Testis (tissue), 3 donors: ENCODE data around the gene CACNG8. TPM values are rescaled to one million over a fixed set of nuclear protein-coding genes. Genes with fewer than 3 reads are reported as not detected.

Experiments used
- DNase-seq: peaks from one replicate; pipeline ENCODE4 v3.0.0-alpha.2; 2019
- H3K27ac ChIP-seq, 2 donors: fragments of 200-600 bp; sonication (generic); one replicate each; pipeline ENCODE4 v1.5.1; 2019
- H3K27me3 ChIP-seq: fragments of 200-600 bp; sonication (generic); one replicate; pipeline ENCODE4 v1.5.1; 2019
- H3K36me3 ChIP-seq: fragments of 200-600 bp; sonication (generic); one replicate; pipeline ENCODE4 v1.5.1; 2017; ENCODE audit warnings: low read depth; ENCODE audit errors: missing control alignments
- H3K4me1 ChIP-seq: fragments of 200-600 bp; sonication (generic); one replicate; pipeline ENCODE4 v1.5.1; 2019
- H3K4me3 ChIP-seq, 2 donors: fragments of 200-600 bp; sonication (generic); one replicate each; pipeline ENCODE4 v1.5.1; 2017 to 2019
- H3K9me3 ChIP-seq: fragments of 200-600 bp; sonication (generic); one replicate; pipeline ENCODE4 v1.5.1; 2017
- CTCF ChIP-seq, 3 experiments: fragments of 450-650 bp in 2 of 3; fragments of 200-600 bp in 1 of 3; sonication (generic) in 1 of 3; IDR thresholded peaks; one replicate each; pipeline ENCODE4 v1.5.1; 2016 to 2019; ENCODE audit warnings: antibody characterized with exemption in 3 of 3, mild to moderate bottlenecking in 2 of 3, moderate library complexity in 1 of 3
- POLR2A ChIP-seq: fragments of 450-650 bp; IDR thresholded peaks from one replicate; pipeline ENCODE4 v1.6.1; 2017; ENCODE audit warnings: antibody characterized with exemption, mild to moderate bottlenecking, moderate library complexity
- WGBS, 2 donors: methylation state at CpG; one replicate each; pipeline ENCODE4 v1.1.5; 2018; 5-methylcytosine and 5-hydroxymethylcytosine counted together
- intact Hi-C: fragments of 100-400 bp; cut with DNase I; formaldehyde crosslinking; loops from one replicate; pipeline ENCODE4 v1.15.1; 2023; ENCODE audit warnings: low total_unique reads
- polyA plus RNA-seq: library from polyadenylated mRNA; stranded (reverse); fragments of 350-450 nt; fragmentation: Illumina TruSeq; extraction: RNeasy Lipid Tissue Mini Kit (QIAGEN cat#74804); gene quantifications from one replicate; pipeline ENCODE4 v1.2.3, GENCODE V29; 2014; ENCODE audit warnings: low read depth, low replicate concordance; ENCODE audit not compliant: insufficient read depth
- total RNA-seq, 2 donors: library from RNA; depleted of rRNA; stranded (reverse); fragments of >200 nt; gene quantifications; one replicate each; pipeline ENCODE4 v1.2.3, GENCODE V29; 2016

The CACNG8 gene
- total and polyA plus RNA-seq, 3 donors from 2014 or later, result 0.36 to 0.94 (median 0.62) TPM

- Histone ChIP-seq H3K4me1 (no peaks in the 10 kb centered on the region), H3K27ac (no peak overlapping the region), H3K27me3 (no peaks in the 10 kb centered on the region), H3K4me3 (no peak overlapping the region), H3K9me3 (no peaks in the 10 kb centered on the region), H3K36me3 (no peaks in the 10 kb centered on the region)
- DNase-seq, result no peak
- TF ChIP-seq CTCF (IDR thresholded peaks at IDR 0.05), result no peak
- intact Hi-C loops, result no loop called here
- 74 to 84% methylated on average over 8 of the region's 8 CpGs for WGBS, 2 donors
Measured at GRCh38 chr19:53953383-53953782, 9.4 kb upstream of the CACNG8 start.

- DNase-seq, result no peak
- intact Hi-C loops, result no loop called here
- Histone ChIP-seq H3K27ac (no peak overlapping the region), H3K36me3 (no peaks in the 10 kb centered on the region), H3K9me3 (no peaks in the 10 kb centered on the region), H3K4me3 (no peak overlapping the region), H3K27me3 (no peaks in the 10 kb centered on the region), H3K4me1 (no peaks in the 10 kb centered on the region)
- no peak for TF ChIP-seq CTCF (IDR thresholded peaks at IDR 0.05)
- no peak for TF ChIP-seq POLR2A
- 1 to 5% methylated on average over 15 of the region's 15 CpGs for WGBS, 2 donors
Measured at GRCh38 chr19:53957448-53958167, 5.1 kb upstream of the CACNG8 start.

- H3K27me3 ChIP-seq, result no peaks in the 10 kb centered on the region
Measured at GRCh38 chr19:53958168-53958571, 4.6 kb upstream of the CACNG8 start.

GRCh38 chr19:53958823-53959757 is 3.6 kb upstream of the CACNG8 start:
- Histone ChIP-seq H3K9me3 (no peaks in the 10 kb centered on the region), H3K27me3 (no peaks in the 10 kb centered on the region), H3K27ac (no peak overlapping the region), H3K36me3 (no peaks in the 10 kb centered on the region), H3K4me1 (no peaks in the 10 kb centered on the region), H3K4me3 (no peak overlapping the region)
- intact Hi-C loops, result no loop called here
- DNase-seq, result no peak
- no peak for TF ChIP-seq CTCF (IDR thresholded peaks at IDR 0.05)
- TF ChIP-seq POLR2A, result no peak
- 0 to 2% methylated on average over 22 of the region's 22 CpGs for WGBS, 2 donors

More at GRCh38 chr19:53958168-53958571, 4.6 kb upstream of the CACNG8 start:
- DNase-seq, result no peak
- H3K27ac ChIP-seq, result no peak overlapping the region
- H3K36me3 ChIP-seq, result no peaks in the 10 kb centered on the region
- H3K4me1 ChIP-seq, result no peaks in the 10 kb centered on the region
- WGBS, 2 donors, result 0 to 3% methylated on average over 14 of the region's 14 CpGs
- no peak overlapping the region for H3K4me3 ChIP-seq
- intact Hi-C loops, result no loop called here
- TF ChIP-seq POLR2A (no peak), CTCF (IDR thresholded peaks at IDR 0.05) (no peak)
- H3K9me3 ChIP-seq, result no peaks in the 10 kb centered on the region
